GM23338 (cell line): ENCODE data around the gene DRICH1. TPM values are rescaled to one million over a fixed set of nuclear protein-coding genes. Genes with fewer than 3 reads are reported as not detected.
"Not testable (repeated sequence)": the region's sequence is repeated elsewhere in the genome, so short reads cannot be mapped to it uniquely, and the experiment has no call there.

Experiments
- ATAC-seq: fragments of 200-7000 bp; cut with Tn5 transposase; 3 replicates; pipeline ENCODE4 v1.9.1; 2020
- DNase-seq: peaks from one replicate; pipeline ENCODE4 v3.0.0-alpha.2; 2015; ENCODE audit warnings: low spot score
- H2AFZ ChIP-seq: fragments of 200-600 bp; sonication (generic); 2 replicates; pipeline ENCODE4 v1.8.0; 2016; ENCODE audit warnings: antibody characterized with exemption, mild to moderate bottlenecking, moderate library complexity
- H3F3A ChIP-seq: fragments of 200-600 bp; sonication (generic); replicated peaks from 2 replicates; pipeline ENCODE4 v1.8.0; 2017; ENCODE audit warnings: antibody characterized with exemption, mixed run types, low read depth
- H3K27ac ChIP-seq: fragments of 200-600 bp; sonication (generic); 2 replicates; pipeline ENCODE4 v1.6.1; 2016; ENCODE audit warnings: low read depth
- H3K27me3 ChIP-seq: fragments of 200-600 bp; sonication (generic); 2 replicates; pipeline ENCODE4 v1.8.0; 2016; ENCODE audit warnings: mild to moderate bottlenecking, mixed run types, moderate library complexity; ENCODE audit not compliant: insufficient read depth
- H3K36me3 ChIP-seq: fragments of 200-600 bp; sonication (generic); 2 replicates; pipeline ENCODE4 v1.8.0; 2016; ENCODE audit warnings: mild to moderate bottlenecking; ENCODE audit not compliant: insufficient read depth
- H3K4me1 ChIP-seq: fragments of 200-600 bp; sonication (generic); 2 replicates; pipeline ENCODE4 v1.8.0; 2016; ENCODE audit warnings: mild to moderate bottlenecking, moderate library complexity; ENCODE audit not compliant: insufficient read depth
- H3K4me2 ChIP-seq: fragments of 200-600 bp; sonication (generic); 2 replicates; pipeline ENCODE4 v1.7.1; 2017; ENCODE audit warnings: mixed run types
- H3K4me3 ChIP-seq: fragments of 200-600 bp; sonication (generic); 2 replicates; pipeline ENCODE4 v1.6.1; 2016; ENCODE audit warnings: mixed run types
- H3K79me2 ChIP-seq: fragments of 200-600 bp; sonication (generic); replicated peaks from 2 replicates; pipeline ENCODE4 v1.8.0; 2017; ENCODE audit warnings: mild to moderate bottlenecking; ENCODE audit not compliant: insufficient read depth
- H3K9me2 ChIP-seq: fragments of 200-600 bp; sonication (generic); 2 replicates; pipeline ENCODE4 v1.8.0; 2017; ENCODE audit not compliant: insufficient read depth
- H4K20me1 ChIP-seq: fragments of 200-600 bp; sonication (generic); replicated peaks from 2 replicates; pipeline ENCODE4 v1.8.0; 2017; ENCODE audit warnings: mild to moderate bottlenecking; ENCODE audit not compliant: insufficient read depth
- H3K27ac Mint-ChIP-seq: 2 replicates; pipeline ENCODE4 v1.8.0; 2020; ENCODE audit warnings: inconsistent platforms, mild to moderate bottlenecking, moderate library complexity, mixed read lengths
- H3K27me3 Mint-ChIP-seq: 3 replicates; pipeline ENCODE4 v1.8.0; 2022; ENCODE audit warnings: low read depth, mild to moderate bottlenecking, moderate library complexity, mixed read lengths, inconsistent platforms; ENCODE audit not compliant: insufficient read depth, poor library complexity
- H3K36me3 Mint-ChIP-seq: 3 replicates; pipeline ENCODE4 v1.8.0; 2021; ENCODE audit warnings: low read depth, mild to moderate bottlenecking, inconsistent platforms, moderate library complexity, mixed read lengths
- H3K4me1 Mint-ChIP-seq: 3 replicates; pipeline ENCODE4 v1.8.0; 2020; ENCODE audit warnings: mild to moderate bottlenecking, inconsistent platforms, mixed read lengths
- H3K4me3 Mint-ChIP-seq: 3 replicates; pipeline ENCODE4 v1.8.0; 2021; ENCODE audit warnings: moderate library complexity, mild to moderate bottlenecking, inconsistent platforms, mixed read lengths
- H3K9me3 Mint-ChIP-seq: 3 replicates; pipeline ENCODE4 v1.8.0; 2020; ENCODE audit warnings: moderate library complexity, mild to moderate bottlenecking, inconsistent platforms, mixed read lengths
- EZH2 ChIP-seq: fragments of 200-600 bp; sonication (generic); IDR thresholded peaks from one replicate; pipeline ENCODE4 v1.8.0; 2017; ENCODE audit warnings: antibody characterized with exemption, mild to moderate bottlenecking, low read depth; ENCODE audit not compliant: unreplicated experiment
- polyA plus RNA-seq: library from polyadenylated mRNA; unstranded; fragments of >200 nt; fragmentation: Nextera tagmentation; extraction: Ambion mirVana; gene quantifications from 2 replicates; pipeline ENCODE4 v1.2.1, GENCODE V29; 2016
- total RNA-seq: library from RNA; depleted of rRNA; stranded (reverse); fragments of >200 nt; shearing (Covaris generic); gene quantifications from 2 replicates; pipeline ENCODE4 v1.2.3, GENCODE V29; 2014
- TF ChIP-seq, protein P1 (sequence below): fragments of 250-450 bp; sonication (Bioruptor Pico); IDR thresholded peaks from 2 replicates; pipeline ENCODE4 v1.5.0; 2020; ENCODE audit warnings: mild to moderate bottlenecking, moderate library complexity

Gene DRICH1
- total and polyA plus RNA-seq, 2 experiments from 2014 or later = not detected

- ATAC-seq (no peak), DNase-seq (no peak)
- Histone ChIP-seq H2AFZ (no peak overlapping the region), H3K36me3 (no peaks in the 10 kb centered on the region), H3F3A (no peaks in the 10 kb centered on the region), H3K4me3 (no peak overlapping the region), H3K4me1 (no peaks in the 10 kb centered on the region), H3K27ac (no peak overlapping the region), H3K9me2 (no peaks in the 10 kb centered on the region), H4K20me1 (no peaks in the 10 kb centered on the region), H3K79me2 (no peaks in the 10 kb centered on the region), H3K4me2 (no peak overlapping the region), H3K27me3 (no peaks in the 10 kb centered on the region)
- Mint-ChIP-seq H3K36me3 (no peaks in the 10 kb centered on the region; the same call in 2 of the 3 replicates), H3K27me3 (peaks cover 17% of the 10 kb centered on the region), H3K4me1 (no peaks in the 10 kb centered on the region), H3K4me3 (no peak overlapping the region), H3K27ac (no peak overlapping the region), H3K9me3 (no peaks in the 10 kb centered on the region; the same call in 2 of the 3 replicates)
- TF ChIP-seq, protein P1, sequence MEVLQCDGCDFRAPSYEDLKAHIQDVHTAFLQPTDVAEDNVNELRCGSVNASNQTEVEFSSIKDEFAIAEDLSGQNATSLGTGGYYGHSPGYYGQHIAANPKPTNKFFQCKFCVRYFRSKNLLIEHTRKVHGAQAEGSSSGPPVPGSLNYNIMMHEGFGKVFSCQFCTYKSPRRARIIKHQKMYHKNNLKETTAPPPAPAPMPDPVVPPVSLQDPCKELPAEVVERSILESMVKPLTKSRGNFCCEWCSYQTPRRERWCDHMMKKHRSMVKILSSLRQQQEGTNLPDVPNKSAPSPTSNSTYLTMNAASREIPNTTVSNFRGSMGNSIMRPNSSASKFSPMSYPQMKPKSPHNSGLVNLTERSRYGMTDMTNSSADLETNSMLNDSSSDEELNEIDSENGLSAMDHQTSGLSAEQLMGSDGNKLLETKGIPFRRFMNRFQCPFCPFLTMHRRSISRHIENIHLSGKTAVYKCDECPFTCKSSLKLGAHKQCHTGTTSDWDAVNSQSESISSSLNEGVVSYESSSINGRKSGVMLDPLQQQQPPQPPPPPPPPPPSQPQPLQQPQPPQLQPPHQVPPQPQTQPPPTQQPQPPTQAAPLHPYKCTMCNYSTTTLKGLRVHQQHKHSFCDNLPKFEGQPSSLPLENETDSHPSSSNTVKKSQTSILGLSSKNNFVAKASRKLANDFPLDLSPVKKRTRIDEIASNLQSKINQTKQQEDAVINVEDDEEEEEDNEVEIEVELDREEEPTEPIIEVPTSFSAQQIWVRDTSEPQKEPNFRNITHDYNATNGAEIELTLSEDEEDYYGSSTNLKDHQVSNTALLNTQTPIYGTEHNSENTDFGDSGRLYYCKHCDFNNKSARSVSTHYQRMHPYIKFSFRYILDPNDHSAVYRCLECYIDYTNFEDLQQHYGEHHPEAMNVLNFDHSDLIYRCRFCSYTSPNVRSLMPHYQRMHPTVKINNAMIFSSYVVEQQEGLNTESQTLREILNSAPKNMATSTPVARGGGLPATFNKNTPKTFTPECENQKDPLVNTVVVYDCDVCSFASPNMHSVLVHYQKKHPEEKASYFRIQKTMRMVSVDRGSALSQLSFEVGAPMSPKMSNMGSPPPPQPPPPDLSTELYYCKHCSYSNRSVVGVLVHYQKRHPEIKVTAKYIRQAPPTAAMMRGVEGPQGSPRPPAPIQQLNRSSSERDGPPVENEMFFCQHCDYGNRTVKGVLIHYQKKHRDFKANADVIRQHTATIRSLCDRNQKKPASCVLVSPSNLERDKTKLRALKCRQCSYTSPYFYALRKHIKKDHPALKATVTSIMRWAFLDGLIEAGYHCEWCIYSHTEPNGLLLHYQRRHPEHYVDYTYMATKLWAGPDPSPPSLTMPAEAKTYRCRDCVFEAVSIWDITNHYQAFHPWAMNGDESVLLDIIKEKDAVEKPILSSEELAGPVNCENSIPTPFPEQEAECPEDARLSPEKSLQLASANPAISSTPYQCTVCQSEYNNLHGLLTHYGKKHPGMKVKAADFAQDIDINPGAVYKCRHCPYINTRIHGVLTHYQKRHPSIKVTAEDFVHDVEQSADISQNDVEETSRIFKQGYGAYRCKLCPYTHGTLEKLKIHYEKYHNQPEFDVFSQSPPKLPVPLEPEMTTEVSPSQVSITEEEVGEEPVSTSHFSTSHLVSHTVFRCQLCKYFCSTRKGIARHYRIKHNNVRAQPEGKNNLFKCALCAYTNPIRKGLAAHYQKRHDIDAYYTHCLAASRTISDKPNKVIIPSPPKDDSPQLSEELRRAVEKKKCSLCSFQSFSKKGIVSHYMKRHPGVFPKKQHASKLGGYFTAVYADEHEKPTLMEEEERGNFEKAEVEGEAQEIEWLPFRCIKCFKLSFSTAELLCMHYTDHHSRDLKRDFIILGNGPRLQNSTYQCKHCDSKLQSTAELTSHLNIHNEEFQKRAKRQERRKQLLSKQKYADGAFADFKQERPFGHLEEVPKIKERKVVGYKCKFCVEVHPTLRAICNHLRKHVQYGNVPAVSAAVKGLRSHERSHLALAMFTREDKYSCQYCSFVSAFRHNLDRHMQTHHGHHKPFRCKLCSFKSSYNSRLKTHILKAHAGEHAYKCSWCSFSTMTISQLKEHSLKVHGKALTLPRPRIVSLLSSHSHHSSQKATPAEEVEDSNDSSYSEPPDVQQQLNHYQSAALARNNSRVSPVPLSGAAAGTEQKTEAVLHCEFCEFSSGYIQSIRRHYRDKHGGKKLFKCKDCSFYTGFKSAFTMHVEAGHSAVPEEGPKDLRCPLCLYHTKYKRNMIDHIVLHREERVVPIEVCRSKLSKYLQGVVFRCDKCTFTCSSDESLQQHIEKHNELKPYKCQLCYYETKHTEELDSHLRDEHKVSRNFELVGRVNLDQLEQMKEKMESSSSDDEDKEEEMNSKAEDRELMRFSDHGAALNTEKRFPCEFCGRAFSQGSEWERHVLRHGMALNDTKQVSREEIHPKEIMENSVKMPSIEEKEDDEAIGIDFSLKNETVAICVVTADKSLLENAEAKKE = no peak
- no peak for TF ChIP-seq EZH2
Measured at GRCh38 chr22:23638611-23639010, 6.5 kb upstream of the DRICH1 start.

GRCh38 chr22:23635291-23635690 is 3.2 kb upstream of the DRICH1 start:
- not testable (repeated sequence) for H3K27me3 ChIP-seq, H3K36me3 Mint-ChIP-seq, H3K4me1 ChIP-seq, ATAC-seq, H3K4me3 Mint-ChIP-seq, H3K79me2 ChIP-seq, H3F3A ChIP-seq, H3K27ac ChIP-seq, H3K9me2 ChIP-seq, H3K27ac Mint-ChIP-seq, H4K20me1 ChIP-seq, H3K9me3 Mint-ChIP-seq, H3K4me2 ChIP-seq, H3K4me3 ChIP-seq, H3K4me1 Mint-ChIP-seq, H2AFZ ChIP-seq, H3K36me3 ChIP-seq, DNase-seq
- peaks cover 14% of the 10 kb centered on the region for H3K27me3 Mint-ChIP-seq

GRCh38 chr22:23628056-23628743 is 3.9 kb downstream of the DRICH1 start:
- not testable (repeated sequence) for H3K79me2 ChIP-seq, H3K4me2 ChIP-seq, H3K27ac Mint-ChIP-seq, H3K9me2 ChIP-seq, H3K36me3 ChIP-seq, H3F3A ChIP-seq, H3K4me1 Mint-ChIP-seq, H3K4me1 ChIP-seq, H3K4me3 ChIP-seq, H3K9me3 Mint-ChIP-seq, H2AFZ ChIP-seq, H3K27ac ChIP-seq, H3K4me3 Mint-ChIP-seq, H3K27me3 Mint-ChIP-seq, DNase-seq, ATAC-seq, H3K36me3 Mint-ChIP-seq, H3K27me3 ChIP-seq, H4K20me1 ChIP-seq
